IMR-90 (cell line): ENCODE results near the gene KAT6B. TPM values are rescaled to one million over a fixed set of nuclear protein-coding genes. Genes with fewer than 3 reads are reported as not detected.

ENCODE experiments used
- ATAC-seq: fragments of 200-7000 bp; cut with Tn5 transposase; 2 replicates; pipeline ENCODE4 v1.9.1; 2020; ENCODE audit warnings: low read depth, mild to moderate bottlenecking, moderate library complexity
- BruUV-seq: library from RNA; stranded (reverse); fragments of 400-500 nt; replicated peaks from 2 replicates; lab custom pipeline; 2021; lab: Mats Ljungman, UMichigan
- CTCF ChIA-PET: fragments of 300-600 bp; formaldehyde crosslinking; extraction: SDS; loops from one replicate; lab custom pipeline; 2021; ENCODE audit warnings: antibody characterized with exemption; lab: Yijun Ruan, JAX
- POLR2A ChIA-PET: fragments of 300-600 bp; sonication (Branson Sonifier 250); formaldehyde crosslinking; loops from one replicate; lab custom pipeline; 2022; ENCODE audit warnings: antibody characterized with exemption; ENCODE audit not compliant: unreplicated experiment; lab: Charles Lee
- DNase-seq: peaks from one replicate; pipeline ENCODE4 v3.0.0; 2013
- H2AFZ ChIP-seq: replicated peaks from 2 replicates; pipeline ENCODE3; 2013; ENCODE audit warnings: low read length, mild to moderate bottlenecking; ENCODE audit not compliant: poor library complexity
- H2AK5ac ChIP-seq: 2 replicates; pipeline ENCODE4 v1.6.1; 2013; ENCODE audit warnings: low read depth, low read length, inconsistent platforms
- H2AK9ac ChIP-seq: replicated peaks from 2 replicates; pipeline ENCODE3; 2013; ENCODE audit warnings: mild to moderate bottlenecking, low read depth, low read length, moderate library complexity; ENCODE audit not compliant: poor library complexity
- H2BK120ac ChIP-seq: 2 replicates; pipeline ENCODE4 v1.6.1; 2013; ENCODE audit warnings: low read depth, low read length, inconsistent platforms
- H2BK15ac ChIP-seq: 3 replicates; pipeline ENCODE4 v1.6.1; 2013; ENCODE audit warnings: low read depth, low read length, inconsistent platforms
- H2BK20ac ChIP-seq: 2 replicates; pipeline ENCODE4 v1.6.1; 2013; ENCODE audit warnings: low read depth, mild to moderate bottlenecking, inconsistent platforms, low read length, moderate library complexity
- H2BK5ac ChIP-seq: 2 replicates; pipeline ENCODE4 v1.6.1; 2013; ENCODE audit warnings: mild to moderate bottlenecking, low read depth, low read length, inconsistent platforms; ENCODE audit not compliant: poor library complexity, severe bottlenecking
- H3K14ac ChIP-seq: replicated peaks from 2 replicates; pipeline ENCODE4 v1.6.1; 2013; ENCODE audit warnings: low read depth, low read length, inconsistent platforms
- H3K18ac ChIP-seq: 2 replicates; pipeline ENCODE4 v1.6.1; 2013; ENCODE audit warnings: low read depth, low read length, control low read depth
- H3K23ac ChIP-seq: 2 replicates; pipeline ENCODE4 v1.6.1; 2013; ENCODE audit warnings: low read depth, low read length, inconsistent platforms
- H3K27ac ChIP-seq: 2 replicates; pipeline ENCODE4 v1.5.1; 2013; ENCODE audit warnings: mild to moderate bottlenecking, control low read depth, low read length; ENCODE audit not compliant: insufficient read depth
- H3K27me3 ChIP-seq: 2 replicates; pipeline ENCODE4 v1.6.1; 2013; ENCODE audit warnings: low read length; ENCODE audit not compliant: control insufficient read depth, insufficient read depth
- H3K36me3 ChIP-seq: 2 replicates; pipeline ENCODE4 v1.6.1; 2013; ENCODE audit warnings: low read length, mixed read lengths; ENCODE audit not compliant: control insufficient read depth, insufficient read depth
- H3K4ac ChIP-seq: 2 replicates; pipeline ENCODE4 v1.6.1; 2013; ENCODE audit warnings: low read depth, low read length, inconsistent platforms
- H3K4me1 ChIP-seq: 2 replicates; pipeline ENCODE4 v1.6.1; 2013; ENCODE audit warnings: low read length, mixed read lengths; ENCODE audit not compliant: control insufficient read depth, insufficient read depth
- H3K4me2 ChIP-seq: 2 replicates; pipeline ENCODE4 v1.6.1; 2013; ENCODE audit warnings: low read depth, mild to moderate bottlenecking, control low read depth, low read length, moderate library complexity
- H3K4me3 ChIP-seq: 2 replicates; pipeline ENCODE4 v1.5.1; 2013; ENCODE audit warnings: low read depth, mild to moderate bottlenecking, control low read depth, low read length, moderate library complexity; ENCODE audit not compliant: insufficient read depth
- H3K56ac ChIP-seq: 2 replicates; pipeline ENCODE4 v1.6.1; 2013; ENCODE audit warnings: low read length, inconsistent platforms; ENCODE audit not compliant: insufficient read depth; ENCODE audit errors: extremely low read depth
- H3K79me1 ChIP-seq, 2 experiments: 2 replicates each; pipeline ENCODE4 v1.6.1; 2013; ENCODE audit warnings: low read length in 2 of 2, inconsistent platforms in 1 of 2, low read depth in 1 of 2
- H3K9ac ChIP-seq: 2 replicates; pipeline ENCODE4 v1.6.1; 2013; ENCODE audit warnings: low read depth, low read length, control low read depth
- H3K9me1 ChIP-seq: 2 replicates; pipeline ENCODE4 v1.6.1; 2013; ENCODE audit warnings: low read length, inconsistent platforms; ENCODE audit not compliant: insufficient read depth
- H3K9me3 ChIP-seq: 2 replicates; pipeline ENCODE4 v1.6.1; 2013; ENCODE audit warnings: low read length; ENCODE audit not compliant: control insufficient read depth, insufficient read depth
- H4K20me1 ChIP-seq: 2 replicates; pipeline ENCODE4 v1.6.1; 2013; ENCODE audit warnings: low read length, inconsistent platforms; ENCODE audit not compliant: insufficient read depth
- H4K5ac ChIP-seq: 2 replicates; pipeline ENCODE4 v1.6.1; 2013; ENCODE audit warnings: mild to moderate bottlenecking, low read depth, low read length, control low read depth
- H4K8ac ChIP-seq, 2 experiments: 2 replicates each; pipeline ENCODE4 v1.6.1; 2013; ENCODE audit warnings: low read depth in 2 of 2, low read length in 2 of 2, control low read depth in 1 of 2, inconsistent platforms in 1 of 2
- H4K91ac ChIP-seq: 2 replicates; pipeline ENCODE4 v1.6.1; 2013; ENCODE audit warnings: low read depth, low read length, inconsistent platforms; ENCODE audit not compliant: insufficient read depth
- BHLHE40 ChIP-seq: fragments of 150-350 bp; IDR thresholded peaks from 2 replicates; pipeline ENCODE4 v1.6.1; 2016; ENCODE audit warnings: mild to moderate bottlenecking, low read depth, low read length
- CEBPB ChIP-seq: IDR thresholded peaks from 2 replicates; pipeline ENCODE4 v1.6.1; 2012; ENCODE audit warnings: low read depth, low read length, improper control_type of control experiment
- CHD1 ChIP-seq: IDR thresholded peaks from 2 replicates; pipeline ENCODE4 v1.6.1; 2012; ENCODE audit warnings: low read depth, low read length, improper control_type of control experiment
- MAFK ChIP-seq: IDR thresholded peaks from 2 replicates; pipeline ENCODE4 v1.6.1; 2012; ENCODE audit warnings: low read depth, low read length, improper control_type of control experiment
- MAZ ChIP-seq: IDR thresholded peaks from 2 replicates; pipeline ENCODE4 v1.6.1; 2012; ENCODE audit warnings: low read depth, mild to moderate bottlenecking, low read length, improper control_type of control experiment, moderate library complexity, borderline replicate concordance
- MXI1 ChIP-seq: IDR thresholded peaks from 2 replicates; pipeline ENCODE4 v1.6.1; 2012; ENCODE audit warnings: low read depth, mild to moderate bottlenecking, low read length, moderate library complexity, borderline replicate concordance
- NFE2L2 ChIP-seq: fragments of 150-350 bp; IDR thresholded peaks from 2 replicates; pipeline ENCODE4 v1.6.1; 2016; ENCODE audit warnings: low read depth, mild to moderate bottlenecking, low read length
- POLR2A ChIP-seq: IDR thresholded peaks from 2 replicates; pipeline ENCODE4 v1.6.1; 2012; ENCODE audit warnings: mild to moderate bottlenecking, low read depth, low read length
- RAD21 ChIP-seq: IDR thresholded peaks from 2 replicates; pipeline ENCODE4 v1.6.1; 2012; ENCODE audit warnings: low read length, improper control_type of control experiment
- RCOR1 ChIP-seq: IDR thresholded peaks from 2 replicates; pipeline ENCODE4 v1.6.1; 2012; ENCODE audit warnings: mild to moderate bottlenecking, low read length, improper control_type of control experiment; ENCODE audit not compliant: insufficient replicate concordance
- RFX5 ChIP-seq: IDR thresholded peaks from 2 replicates; pipeline ENCODE4 v1.8.0; 2012; ENCODE audit warnings: low read depth, mild to moderate bottlenecking, low read length, moderate library complexity
- SMC3 ChIP-seq: fragments of 150-350 bp; IDR thresholded peaks from 2 replicates; pipeline ENCODE4 v1.6.1; 2016; ENCODE audit warnings: low read depth, mild to moderate bottlenecking, antibody characterized with exemption, low read length, moderate library complexity
- WGBS, 2 experiments: methylation state at CpG; one replicate each; pipeline versions ENCODE4 v1.1.5 to v1.1.7; 2013; ENCODE audit warnings: missing lambda C conversion rate in 2 of 2; ENCODE audit not compliant: insufficient read length in 1 of 2; ENCODE audit errors: extremely low coverage in 2 of 2; 5-methylcytosine and 5-hydroxymethylcytosine counted together
- dilution Hi-C: fragments of 300-500 bp; cut with HindIII; formaldehyde crosslinking; loops from one replicate; pipeline ENCODE4 v1.14.3; 2018; ENCODE audit warnings: low sequenced_read_pairs; ENCODE audit not compliant: unreplicated experiment
- in situ Hi-C: fragments of 300-500 bp; cut with MboI; formaldehyde crosslinking; loops from 3 replicates; pipeline ENCODE4 v1.14.3; 2019; ENCODE audit warnings: low sequenced_read_pairs, inconsistent platforms, mixed read lengths
- intact Hi-C: fragments of 100-400 bp; cut with micrococcal nuclease; formaldehyde crosslinking; loops from 2 replicates; pipeline ENCODE4 v1.10.0; 2022
- polyA plus RNA-seq, 3 experiments: library from polyadenylated mRNA; depleted of rRNA; stranded (reverse); fragments of >200 nt; gene quantifications; 2 replicates each; pipeline ENCODE4 v1.2.3, GENCODE V29; 2012; ENCODE audit warnings: low replicate concordance in 1 of 3
- total RNA-seq: library from RNA; depleted of rRNA; stranded (reverse); fragments of >200 nt; gene quantifications from 2 replicates; pipeline ENCODE4 v1.2.3, GENCODE V29; 2012
- TF ChIP-seq, protein P1 (sequence below): fragments of 150-350 bp; IDR thresholded peaks from 2 replicates; pipeline ENCODE4 v1.6.1; 2016; ENCODE audit warnings: low read depth, mild to moderate bottlenecking, low read length, moderate library complexity, borderline replicate concordance
- TF ChIP-seq, protein P2 (sequence below): conservative IDR thresholded peaks from 2 replicates; pipeline ENCODE4 v1.5.1; 2012; ENCODE audit warnings: mild to moderate bottlenecking, low read depth, low read length, improper control_type of control experiment
- TF ChIP-seq, protein P3 (sequence below): fragments of 150-350 bp; IDR thresholded peaks from 2 replicates; pipeline ENCODE4 v1.6.1; 2017; ENCODE audit warnings: mild to moderate bottlenecking, antibody characterized with exemption, low read length, low read depth

KAT6B gene
- total and polyA plus RNA-seq, 2 of the 4 experiments (the other 2 are of a cell fraction) = 8.8 to 28.1 TPM

GRCh38 chr10:75043256-75044131, 217.1 kb downstream of the KAT6B start:
- no peak overlapping the region for H3K4me2 ChIP-seq
- no peak overlapping the region for H2BK5ac ChIP-seq
- no peak overlapping the region for H3K56ac ChIP-seq
- H3K9me3 ChIP-seq = no peaks in the 10 kb centered on the region
- H3K14ac ChIP-seq = no peak overlapping the region
- H2AK9ac ChIP-seq = no peak overlapping the region
- CTCF ChIA-PET = no interaction called here
- no peak overlapping the region for H3K4me3 ChIP-seq
- in situ Hi-C loops = no loop called here
- H3K27me3 ChIP-seq = no peaks in the 10 kb centered on the region
- no peak overlapping the region for H4K91ac ChIP-seq
- H4K20me1 ChIP-seq = no peaks in the 10 kb centered on the region
- H3K4me1 ChIP-seq = peaks cover 9% of the 10 kb centered on the region; the same call in 1 of the 2 replicates
- no peak overlapping the region for H3K9ac ChIP-seq
- POLR2A ChIA-PET = no interaction called here
- intact Hi-C loops = loop anchor here (2.0 kb wide), 1 partner anchor 17 kb away; no protein-coding TSS in a partner anchor
- dilution Hi-C loops = no loop called here
- H3K27ac ChIP-seq = no peak overlapping the region
- no peaks in the 10 kb centered on the region for H3K36me3 ChIP-seq
- no peak overlapping the region for H2BK15ac ChIP-seq
- H2AFZ ChIP-seq = peak overlapping the region; percentile 25
- peaks cover 6% of the 10 kb centered on the region; the same call in 1 of the 2 replicates for H3K9me1 ChIP-seq
- DNase-seq = no peak
- H2BK120ac ChIP-seq = no peak overlapping the region
- H2BK20ac ChIP-seq = no peak overlapping the region
- H3K79me1 ChIP-seq = no peaks in the 10 kb centered on the region
- WGBS, 2 experiments = 64% methylated on average over 44 of the region's 68 CpGs; no CpG with 5 or more reads in 1 of the 2 experiments
- no peak overlapping the region for H3K4ac ChIP-seq
- H3K18ac ChIP-seq = no peak overlapping the region
- no peak for ATAC-seq
- no peak overlapping the region for H4K8ac ChIP-seq
- no TSS peak for BruUV-seq
- H3K23ac ChIP-seq = no peak overlapping the region
- no peak overlapping the region for H2AK5ac ChIP-seq
- no peak overlapping the region for H4K5ac ChIP-seq
- no peak for TF ChIP-seq SMC3
- TF ChIP-seq RAD21 = no peak
- TF ChIP-seq, protein P1, sequence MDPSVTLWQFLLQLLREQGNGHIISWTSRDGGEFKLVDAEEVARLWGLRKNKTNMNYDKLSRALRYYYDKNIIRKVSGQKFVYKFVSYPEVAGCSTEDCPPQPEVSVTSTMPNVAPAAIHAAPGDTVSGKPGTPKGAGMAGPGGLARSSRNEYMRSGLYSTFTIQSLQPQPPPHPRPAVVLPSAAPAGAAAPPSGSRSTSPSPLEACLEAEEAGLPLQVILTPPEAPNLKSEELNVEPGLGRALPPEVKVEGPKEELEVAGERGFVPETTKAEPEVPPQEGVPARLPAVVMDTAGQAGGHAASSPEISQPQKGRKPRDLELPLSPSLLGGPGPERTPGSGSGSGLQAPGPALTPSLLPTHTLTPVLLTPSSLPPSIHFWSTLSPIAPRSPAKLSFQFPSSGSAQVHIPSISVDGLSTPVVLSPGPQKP = no peak
- TF ChIP-seq RFX5 = no peak
- no peak for TF ChIP-seq MXI1
- TF ChIP-seq, protein P2, sequence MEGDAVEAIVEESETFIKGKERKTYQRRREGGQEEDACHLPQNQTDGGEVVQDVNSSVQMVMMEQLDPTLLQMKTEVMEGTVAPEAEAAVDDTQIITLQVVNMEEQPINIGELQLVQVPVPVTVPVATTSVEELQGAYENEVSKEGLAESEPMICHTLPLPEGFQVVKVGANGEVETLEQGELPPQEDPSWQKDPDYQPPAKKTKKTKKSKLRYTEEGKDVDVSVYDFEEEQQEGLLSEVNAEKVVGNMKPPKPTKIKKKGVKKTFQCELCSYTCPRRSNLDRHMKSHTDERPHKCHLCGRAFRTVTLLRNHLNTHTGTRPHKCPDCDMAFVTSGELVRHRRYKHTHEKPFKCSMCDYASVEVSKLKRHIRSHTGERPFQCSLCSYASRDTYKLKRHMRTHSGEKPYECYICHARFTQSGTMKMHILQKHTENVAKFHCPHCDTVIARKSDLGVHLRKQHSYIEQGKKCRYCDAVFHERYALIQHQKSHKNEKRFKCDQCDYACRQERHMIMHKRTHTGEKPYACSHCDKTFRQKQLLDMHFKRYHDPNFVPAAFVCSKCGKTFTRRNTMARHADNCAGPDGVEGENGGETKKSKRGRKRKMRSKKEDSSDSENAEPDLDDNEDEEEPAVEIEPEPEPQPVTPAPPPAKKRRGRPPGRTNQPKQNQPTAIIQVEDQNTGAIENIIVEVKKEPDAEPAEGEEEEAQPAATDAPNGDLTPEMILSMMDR = no peak
- TF ChIP-seq, protein P3, sequence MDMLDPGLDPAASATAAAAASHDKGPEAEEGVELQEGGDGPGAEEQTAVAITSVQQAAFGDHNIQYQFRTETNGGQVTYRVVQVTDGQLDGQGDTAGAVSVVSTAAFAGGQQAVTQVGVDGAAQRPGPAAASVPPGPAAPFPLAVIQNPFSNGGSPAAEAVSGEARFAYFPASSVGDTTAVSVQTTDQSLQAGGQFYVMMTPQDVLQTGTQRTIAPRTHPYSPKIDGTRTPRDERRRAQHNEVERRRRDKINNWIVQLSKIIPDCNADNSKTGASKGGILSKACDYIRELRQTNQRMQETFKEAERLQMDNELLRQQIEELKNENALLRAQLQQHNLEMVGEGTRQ = no peak
- TF ChIP-seq NFE2L2 = no peak
- no peak for TF ChIP-seq MAFK
- no peak for TF ChIP-seq RCOR1
- no peak for TF ChIP-seq CHD1
- no peak for TF ChIP-seq BHLHE40
- no peak for TF ChIP-seq MAZ
- no peak for TF ChIP-seq CEBPB
- no peak for TF ChIP-seq POLR2A
